ENCODE results near the gene CTSF.
A peak's percentile ranks its signal among the peaks of the same experiment; 100 is the strongest.
"Not testable (repeated sequence)": the region's sequence is repeated elsewhere in the genome, so short reads cannot be mapped to it uniquely, and the experiment has no call there.

The CTSF gene

GRCh38 chr11:66589996-66590675, 21.7 kb upstream of the CTSF start:
- DNase-seq (ENCODE audit: low spot score): no peak

GRCh38 chr11:66589315-66589714, 20.9 kb upstream of the CTSF start:
- not testable (repeated sequence) for DNase-seq (ENCODE audit: low spot score)

- no peak for DNase-seq (ENCODE audit: low spot score)
These were observed 17.7 kb upstream of the CTSF start for GRCh38 chr11:66586136-66586535.

DNA sequence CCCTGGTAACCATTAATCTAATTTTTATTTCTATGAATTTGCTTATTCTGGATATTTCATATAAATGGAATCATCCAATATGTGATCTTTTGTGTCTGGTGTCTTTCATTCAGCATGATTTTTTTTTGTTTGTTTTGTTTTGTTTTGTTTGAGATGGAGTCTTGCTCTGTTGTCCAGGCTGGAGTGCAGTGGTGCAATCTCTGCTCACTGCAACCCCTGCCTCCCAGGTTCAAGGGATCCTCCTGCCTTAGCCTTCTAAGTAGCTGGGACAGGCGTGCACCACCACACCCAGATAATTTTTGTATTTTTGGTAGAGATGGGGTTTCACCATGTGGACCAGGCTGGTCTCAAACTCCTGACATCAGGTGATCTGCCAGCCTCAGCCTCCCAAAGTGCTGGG, 17.0 kb upstream of the CTSF start:
- DNase-seq (ENCODE audit: low spot score): not testable (repeated sequence)

GRCh38 chr11:66582565-66583147, 14.2 kb upstream of the CTSF start:
- not testable (repeated sequence) for DNase-seq (ENCODE audit: low spot score)

GRCh38 chr11:66581261-66581660, 12.9 kb upstream of the CTSF start:
- no peak for DNase-seq (ENCODE audit: low spot score)

DNA sequence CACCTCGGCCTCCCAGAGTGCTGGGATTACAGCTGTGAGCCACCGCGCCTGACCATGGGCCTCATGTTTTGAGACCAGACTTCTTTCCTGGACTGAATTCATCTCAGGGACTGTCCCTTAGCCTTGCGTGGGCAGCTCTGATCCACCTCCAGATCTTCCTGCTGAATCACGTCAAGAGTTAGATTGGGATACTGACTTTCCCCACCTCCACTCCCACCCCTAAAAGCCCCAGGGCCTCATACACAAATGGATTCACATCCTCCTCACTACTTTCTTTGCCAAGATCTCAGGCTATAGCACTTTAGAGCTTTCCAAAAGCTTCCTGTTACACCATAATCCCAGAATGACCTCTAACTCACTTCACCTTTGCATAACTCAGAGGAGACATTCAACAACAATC, 12.4 kb upstream of the CTSF start:
- DNase-seq (ENCODE audit: low spot score): no peak

GRCh38 chr11:66579017-66579606, 10.7 kb upstream of the CTSF start:
- DNase-seq (ENCODE audit: low spot score): peak; percentile 75

DNA sequence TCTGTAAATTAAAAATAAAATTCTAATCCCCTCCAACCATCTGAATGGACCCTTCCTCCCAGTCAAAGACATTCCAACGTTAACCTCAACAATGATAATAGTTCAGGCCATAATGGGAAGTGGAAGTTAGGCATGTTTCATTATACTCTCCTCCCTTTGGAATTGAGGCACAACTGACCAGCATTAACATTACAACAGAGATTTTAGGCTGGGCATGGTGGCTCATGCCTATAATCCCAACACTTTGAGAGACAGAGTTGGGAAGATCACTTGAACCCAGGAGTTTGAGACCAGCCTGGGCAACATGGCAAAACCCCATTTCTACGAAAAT, 2.4 kb upstream of the CTSF start:
- DNase-seq (ENCODE audit: low spot score): no peak

GRCh38 chr11:66570079-66570849, 1.9 kb upstream of the CTSF start:
- no peak for DNase-seq (ENCODE audit: low spot score)

DNA sequence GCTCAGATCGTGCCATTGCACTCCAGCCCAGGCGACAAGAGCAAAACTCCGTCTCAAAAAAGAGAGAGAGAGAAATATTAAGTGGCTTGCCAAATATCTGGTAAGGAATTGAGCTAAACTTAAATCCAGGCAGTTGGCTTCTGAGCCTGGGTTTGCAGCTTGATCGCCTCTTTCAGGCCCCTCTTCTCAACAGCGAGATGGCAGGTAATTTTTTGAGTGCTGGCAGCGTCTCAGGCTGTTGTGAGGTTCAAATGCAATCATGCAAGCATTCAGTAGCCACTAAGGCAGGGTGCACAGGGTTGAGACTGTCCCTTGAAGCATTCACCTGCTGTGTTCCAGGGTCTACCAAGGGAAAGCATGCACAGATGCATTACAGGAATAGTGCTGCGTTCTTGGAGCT, 670 bp upstream of the CTSF start:
- no peak for DNase-seq (ENCODE audit: low spot score)

- no peak for DNase-seq (ENCODE audit: low spot score)
These were observed 651 bp downstream of the CTSF start for GRCh38 chr11:66567787-66568123.

DNA sequence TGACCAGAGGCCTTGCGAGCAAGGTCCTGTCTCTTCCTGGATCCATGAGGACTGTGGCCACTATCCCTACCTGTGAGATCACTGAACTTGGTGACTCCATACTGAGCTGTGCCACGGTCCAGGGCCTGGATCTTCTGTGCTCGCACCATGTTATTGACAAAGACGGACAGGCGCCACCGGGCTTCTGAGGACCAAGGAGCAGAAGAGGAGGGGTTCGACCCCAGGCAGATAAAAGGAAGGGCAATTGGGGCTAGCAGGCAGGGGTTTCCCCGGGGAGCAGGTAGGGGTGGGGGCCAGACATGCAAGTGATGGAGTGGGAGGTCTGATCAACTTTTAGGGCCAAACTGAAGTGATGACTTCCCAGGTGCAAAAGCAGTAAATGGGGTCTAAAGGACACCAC, 2.2 kb downstream of the CTSF start:
- no peak for DNase-seq (ENCODE audit: low spot score)

- DNase-seq (ENCODE audit: low spot score): no peak
These were observed 3.4 kb downstream of the CTSF start for GRCh38 chr11:66564984-66565383.

DNA sequence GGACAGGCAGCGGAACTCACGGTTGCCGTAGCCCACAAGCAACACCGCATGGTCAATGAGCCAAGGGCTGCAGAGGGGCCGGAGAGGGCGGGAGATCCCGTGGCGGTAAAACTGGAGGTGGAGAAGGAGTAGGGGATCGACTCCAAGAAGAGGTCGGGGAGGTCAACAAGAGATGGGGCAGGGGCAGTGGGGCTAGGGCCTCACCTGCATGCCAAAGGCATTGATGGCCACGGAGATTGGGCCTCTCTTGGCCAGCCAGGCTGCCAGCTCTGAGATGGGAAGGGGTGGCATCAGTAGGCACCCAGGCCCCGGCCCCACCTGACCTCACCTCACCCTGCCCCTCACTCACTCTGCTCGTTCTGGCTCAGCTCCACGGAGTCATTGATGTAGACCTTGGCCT, 3.9 kb downstream of the CTSF start:
- DNase-seq (ENCODE audit: low spot score): no peak

GRCh38 chr11:66563832-66564231, 4.6 kb downstream of the CTSF start:
- no peak for DNase-seq (ENCODE audit: low spot score)

DNA sequence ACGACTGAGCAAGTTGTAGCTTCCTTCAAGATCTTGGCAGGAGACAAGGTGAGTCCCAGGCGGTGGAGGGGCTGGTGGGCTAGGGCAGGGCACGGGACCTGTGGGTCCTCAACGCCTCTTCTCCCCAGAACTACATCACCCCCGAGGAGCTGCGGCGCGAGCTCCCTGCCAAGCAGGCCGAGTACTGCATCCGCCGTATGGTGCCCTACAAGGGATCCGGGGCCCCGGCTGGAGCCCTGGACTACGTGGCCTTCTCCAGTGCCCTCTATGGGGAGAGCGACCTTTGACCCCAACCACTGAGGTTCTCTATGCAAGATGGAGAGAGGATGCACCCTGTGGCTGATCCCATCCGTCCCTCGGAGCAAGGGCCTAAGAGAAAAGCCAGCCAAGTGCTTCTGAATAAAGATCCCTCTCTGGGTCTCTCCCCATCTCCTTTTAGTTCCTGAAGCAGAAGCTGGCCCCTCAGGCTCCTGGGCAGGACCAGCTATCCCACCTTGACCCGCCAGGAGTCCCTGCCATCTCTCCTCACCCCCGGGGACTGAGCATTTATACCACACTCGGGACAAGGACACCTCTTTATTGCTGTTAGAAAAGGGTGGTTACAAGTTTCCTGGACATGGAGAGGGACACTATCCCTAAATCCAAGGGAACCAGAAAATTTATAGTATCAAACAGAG, 5.4 kb downstream of the CTSF start:
- DNase-seq (ENCODE audit: low spot score): no peak

DNA sequence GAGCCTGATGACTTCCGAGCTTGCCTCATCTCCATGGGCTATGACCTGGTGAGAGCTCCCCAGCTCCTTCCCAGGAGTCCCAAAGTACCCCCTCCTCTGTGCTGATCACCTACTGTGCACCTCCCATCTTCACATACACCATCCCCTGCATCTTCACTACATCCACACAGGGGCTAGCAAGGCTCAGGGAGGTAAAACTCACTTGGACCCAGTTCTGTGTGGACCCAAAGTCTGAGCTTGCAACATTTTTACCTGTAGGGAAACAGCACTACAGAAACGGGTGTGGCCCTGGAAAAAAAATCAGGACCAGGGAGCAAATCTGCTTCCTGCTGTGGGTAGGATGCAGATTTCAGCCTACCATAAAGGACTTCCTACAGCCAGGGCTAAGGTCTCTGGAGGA, 6.1 kb downstream of the CTSF start:
- DNase-seq (ENCODE audit: low spot score): no peak

- DNase-seq (ENCODE audit: low spot score): no peak
These were observed 6.5 kb downstream of the CTSF start for GRCh38 chr11:66561975-66562248.

GRCh38 chr11:66561178-66561974, 7.0 kb downstream of the CTSF start:
- no peak for DNase-seq (ENCODE audit: low spot score)

- no peak for DNase-seq (ENCODE audit: low spot score)
These were observed 8.3 kb downstream of the CTSF start for GRCh38 chr11:66559866-66560676.
